GM12873 (cell line): ENCODE results near the gene MEIOB.

ENCODE experiments used
- CTCF ChIP-seq: IDR thresholded peaks from 2 replicates; pipeline ENCODE4 v1.5.1; 2012; ENCODE audit warnings: low read depth, mild to moderate bottlenecking, moderate library complexity, low read length, control low read depth; ENCODE audit not compliant: insufficient read depth; ENCODE audit errors: missing control alignments

MEIOB gene

GRCh38 chr16:1822801-1823200 is 49.2 kb downstream of the MEIOB start:
- no peak for TF ChIP-seq CTCF

GRCh38 chr16:1821861-1822611 is 49.9 kb downstream of the MEIOB start:
- no peak for TF ChIP-seq CTCF

- no peak for TF ChIP-seq CTCF
Measured at GRCh38 chr16:1820946-1821290, 51.0 kb downstream of the MEIOB start.

GRCh38 chr16:1820096-1820945 is 51.6 kb downstream of the MEIOB start:
- TF ChIP-seq CTCF: no peak

- TF ChIP-seq CTCF: no peak
Measured at GRCh38 chr16:1819611-1820010, 52.4 kb downstream of the MEIOB start.

GRCh38 chr16:1818873-1819525 is 53.0 kb downstream of the MEIOB start:
- no peak for TF ChIP-seq CTCF
